Lung (tissue), 12 donors: ENCODE measurements around the gene GORASP1. TPM values are rescaled to one million over a fixed set of nuclear protein-coding genes. Genes with fewer than 3 reads are reported as not detected.

Source experiments
- ATAC-seq: fragments of 200-7000 bp; cut with Tn5 transposase; one replicate; pipeline ENCODE4 v1.9.1; 2020; ENCODE audit warnings: moderate number of reproducible peaks; ENCODE audit not compliant: insufficient read depth, low FRiP score
- DNase-seq, 3 donors: peaks; one replicate each; pipeline ENCODE4 v3.0.0-alpha.2; 2013 to 2017
- H3K27ac ChIP-seq, 2 donors: one replicate each; pipeline ENCODE4 v1.5.1; 2013; ENCODE audit warnings: mild to moderate bottlenecking in 2 of 2, moderate library complexity in 2 of 2, control low read depth in 1 of 2, inconsistent platforms in 1 of 2, low read depth in 1 of 2, low read length in 1 of 2
- H3K27me3 ChIP-seq, 3 donors: one replicate each; pipeline ENCODE4 v1.5.1; 2013; ENCODE audit warnings: low read length in 2 of 3; ENCODE audit not compliant: control insufficient read depth in 3 of 3, insufficient read depth in 3 of 3
- H3K36me3 ChIP-seq, 4 donors: one replicate each; pipeline ENCODE4 v1.5.1; 2013; ENCODE audit warnings: low read length in 4 of 4, mild to moderate bottlenecking in 1 of 4, moderate library complexity in 1 of 4; ENCODE audit not compliant: control insufficient read depth in 4 of 4, insufficient read depth in 4 of 4
- H3K4me1 ChIP-seq, 5 donors: one replicate each; pipeline ENCODE4 v1.5.1; 2013; ENCODE audit warnings: low read length in 5 of 5, mild to moderate bottlenecking in 2 of 5, moderate library complexity in 1 of 5; ENCODE audit not compliant: control insufficient read depth in 5 of 5, insufficient read depth in 5 of 5
- H3K4me3 ChIP-seq: one replicate; pipeline ENCODE4 v1.5.1; 2013; ENCODE audit warnings: mild to moderate bottlenecking, control low read depth, moderate library complexity
- H3K9ac ChIP-seq, 2 donors: one replicate each; pipeline ENCODE4 v1.5.1; 2013; ENCODE audit warnings: low read length in 2 of 2, control low read depth in 1 of 2; ENCODE audit not compliant: insufficient read depth in 1 of 2
- H3K9me3 ChIP-seq, 4 donors: one replicate each; pipeline ENCODE4 v1.5.1; 2013; ENCODE audit warnings: low read length in 3 of 4, mild to moderate bottlenecking in 1 of 4, moderate library complexity in 1 of 4; ENCODE audit not compliant: control insufficient read depth in 4 of 4, insufficient read depth in 3 of 4
- WGBS, 2 donors: extraction: QIAGEN DNeasy Blood & Tissue Kit; methylation state at CpG; one replicate each; pipeline ENCODE4 v1.1.7; 2013; 5-methylcytosine and 5-hydroxymethylcytosine counted together
- polyA plus RNA-seq, 2 donors: library from polyadenylated mRNA; stranded (reverse); fragments of 200-250 nt; gene quantifications; one replicate each; pipeline ENCODE4 v1.2.1, GENCODE V29; 2013
- total RNA-seq, 2 donors: library from RNA; depleted of rRNA in 1 of 2; stranded (reverse); fragments of >200 nt in 1 of 2; gene quantifications; one replicate each; pipeline ENCODE4 v1.2.1, GENCODE V29; 2014 to 2021
- TF ChIP-seq, protein P1 (sequence below): IDR thresholded peaks from 2 replicates; pipeline ENCODE4 v1.5.1; 2012; ENCODE audit warnings: mild to moderate bottlenecking; ENCODE audit errors: control extremely low read depth, extremely low read depth
- donor health status: control.
- donor health status: control.
- donor health status: Bipolar disorder and iron deficiency.
- donor health status: healthy.
- donor health status: DM: yes; HTN: yes; CAD: no.

GORASP1 gene
- total and polyA plus RNA-seq, 4 donors: 28.7 to 71.1 (median 48.5) TPM

DNA sequence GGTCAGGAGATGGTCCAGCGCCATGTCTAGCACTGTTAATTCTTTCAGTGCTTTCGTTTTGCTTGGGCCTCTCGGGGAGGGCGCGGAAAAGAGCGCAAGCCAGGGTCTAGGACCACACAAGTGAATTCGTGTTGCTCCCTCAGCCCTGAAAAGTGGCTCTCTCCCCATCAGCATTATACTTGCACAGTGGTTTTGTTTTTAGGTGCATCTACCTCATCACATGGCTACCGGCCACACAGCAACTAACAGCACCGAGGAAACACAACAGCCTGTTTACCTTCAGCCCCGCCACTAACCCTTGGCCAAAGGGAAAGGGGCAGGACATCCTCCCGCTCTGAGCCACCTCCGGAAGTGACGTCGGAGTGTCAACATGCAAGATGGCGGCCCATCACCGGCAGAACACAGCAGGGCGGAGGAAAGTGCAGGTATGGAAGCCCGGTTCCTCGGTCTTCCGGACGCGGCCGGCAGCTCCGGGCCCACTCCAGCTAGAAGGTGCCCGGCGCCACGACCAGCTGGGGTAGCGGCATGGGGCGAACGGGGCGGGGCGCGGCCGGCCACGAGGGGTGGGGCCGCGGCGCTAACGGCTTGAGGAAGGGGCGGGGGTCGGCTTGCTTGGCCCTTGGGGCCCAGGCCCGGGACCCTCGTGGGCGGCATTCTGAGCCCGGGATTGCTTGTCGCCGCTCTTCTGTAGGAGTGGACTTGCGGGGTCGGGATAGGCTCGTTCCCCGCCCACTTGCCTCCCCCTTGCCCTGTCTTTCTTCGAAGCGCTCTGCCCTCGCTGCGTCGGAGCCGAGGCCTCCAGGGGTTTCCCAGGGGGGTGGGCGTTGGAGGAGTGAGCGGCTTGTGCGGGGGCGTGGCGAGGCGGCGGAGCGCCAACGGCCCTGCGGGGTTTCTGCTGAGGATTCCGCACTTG lies 55.5 kb downstream of the GORASP1 start, which contains the start of the genes SCN11A and WDR48:
Gene SCN11A, minus strand, starts transcription at position 296 of the 913 bp plus-strand sequence. CDS start 101,582 bp downstream, outside the sequence.
Gene WDR48, plus strand, starts transcription at position 368 of the 913 bp plus-strand sequence. Its CDS starts 10 bp downstream, at position 378.
- Histone ChIP-seq H3K36me3 (no peaks in the 10 kb centered on the region), H3K9ac (peak within 1 kb of the TSS; percentile 46 to 96), H3K27me3 (no peaks in the 10 kb centered on the region), H3K4me3 (peak within 1 kb of the TSS; percentile 82), H3K4me1 (peaks cover 2 to 11% (median 7%) of the 10 kb centered on the region in 5 donors), H3K9me3 (no peaks in the 10 kb centered on the region), H3K27ac (peak within 1 kb of the TSS; percentile 82 to 84)
- ATAC-seq (peak; percentile 96), DNase-seq (peak; percentile 97 to 99 (median 98))
- TF ChIP-seq, protein P1, sequence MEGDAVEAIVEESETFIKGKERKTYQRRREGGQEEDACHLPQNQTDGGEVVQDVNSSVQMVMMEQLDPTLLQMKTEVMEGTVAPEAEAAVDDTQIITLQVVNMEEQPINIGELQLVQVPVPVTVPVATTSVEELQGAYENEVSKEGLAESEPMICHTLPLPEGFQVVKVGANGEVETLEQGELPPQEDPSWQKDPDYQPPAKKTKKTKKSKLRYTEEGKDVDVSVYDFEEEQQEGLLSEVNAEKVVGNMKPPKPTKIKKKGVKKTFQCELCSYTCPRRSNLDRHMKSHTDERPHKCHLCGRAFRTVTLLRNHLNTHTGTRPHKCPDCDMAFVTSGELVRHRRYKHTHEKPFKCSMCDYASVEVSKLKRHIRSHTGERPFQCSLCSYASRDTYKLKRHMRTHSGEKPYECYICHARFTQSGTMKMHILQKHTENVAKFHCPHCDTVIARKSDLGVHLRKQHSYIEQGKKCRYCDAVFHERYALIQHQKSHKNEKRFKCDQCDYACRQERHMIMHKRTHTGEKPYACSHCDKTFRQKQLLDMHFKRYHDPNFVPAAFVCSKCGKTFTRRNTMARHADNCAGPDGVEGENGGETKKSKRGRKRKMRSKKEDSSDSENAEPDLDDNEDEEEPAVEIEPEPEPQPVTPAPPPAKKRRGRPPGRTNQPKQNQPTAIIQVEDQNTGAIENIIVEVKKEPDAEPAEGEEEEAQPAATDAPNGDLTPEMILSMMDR: no peak
- WGBS, 2 donors: 0 to 1% methylated on average over 58 to 68 of the region's 68 CpGs

DNA sequence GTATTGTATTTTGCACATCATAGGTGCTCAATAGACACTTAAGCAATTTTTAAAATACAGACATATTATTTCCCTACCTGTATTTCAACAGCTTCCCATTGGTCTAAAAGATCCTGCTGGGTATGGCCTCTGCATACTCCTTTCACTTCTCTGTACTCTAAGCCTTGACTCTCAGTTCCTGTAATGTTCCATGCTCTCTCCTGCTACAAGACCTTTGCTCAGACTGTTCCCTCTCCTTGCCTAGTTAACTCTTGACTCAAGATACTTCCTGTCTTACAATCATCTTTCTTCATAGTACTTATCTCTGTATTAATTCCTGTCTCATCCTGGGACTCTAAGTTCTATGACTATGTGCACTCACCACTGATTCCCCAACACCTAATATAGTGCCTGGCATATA lies 57.4 kb downstream of the GORASP1 start:
- no peaks in the 10 kb centered on the region for H3K9me3 ChIP-seq
- no peaks in the 10 kb centered on the region for H3K36me3 ChIP-seq
- H3K4me1 ChIP-seq: peaks cover 2 to 11% (median 7%) of the 10 kb centered on the region in 5 donors
- no peak overlapping the region for H3K9ac ChIP-seq
- no peak overlapping the region for H3K27ac ChIP-seq
- H3K27me3 ChIP-seq: no peaks in the 10 kb centered on the region
- TF ChIP-seq, protein P1: no peak
- no peak for DNase-seq
- ATAC-seq: no peak
- no peak overlapping the region for H3K4me3 ChIP-seq

Other genes starting within 250 kb of the GORASP1 start
- gene SCN11A, start 55.7 kb downstream of the GORASP1 start, total RNA-seq: under 1 TPM; 0.12 to 0.60 TPM
- gene SCN11A, start 55.7 kb downstream of the GORASP1 start, polyA plus RNA-seq: under 1 TPM; 0.04 to 0.06 TPM
- gene WDR48, start 55.6 kb downstream of the GORASP1 start, total RNA-seq: 10 to 100 TPM; 24.1 to 58.8 TPM
- gene WDR48, start 55.6 kb downstream of the GORASP1 start, polyA plus RNA-seq: 10 to 100 TPM in 1 of 2 donors, 1 to 10 TPM in 1; 8.8 to 13.5 TPM
- 10 to 100 TPM; 14.2 to 30.4 TPM for gene TTC21A, start 53 bp upstream of the GORASP1 start, total RNA-seq
- gene TTC21A, start 53 bp upstream of the GORASP1 start, polyA plus RNA-seq: 1 to 10 TPM; 6.1 to 9.2 TPM
- 10 to 100 TPM; 32.8 to 37.9 TPM for gene CSRNP1, start 46.0 kb upstream of the GORASP1 start, total RNA-seq
- 10 to 100 TPM; 25.2 to 97.8 TPM for gene CSRNP1, start 46.0 kb upstream of the GORASP1 start, polyA plus RNA-seq
- under 1 TPM; 0.37 to 0.67 TPM for gene XIRP1, start 85.0 kb upstream of the GORASP1 start, total RNA-seq
- under 1 TPM; 0.08 to 0.81 TPM for gene XIRP1, start 85.0 kb upstream of the GORASP1 start, polyA plus RNA-seq
- gene CX3CR1, start 172.4 kb upstream of the GORASP1 start, total RNA-seq: 1 to 10 TPM; 4.7 to 5.0 TPM
- 1 to 10 TPM in 1 of 2 donors, under 1 TPM in 1; 0.20 to 2.6 TPM for gene CX3CR1, start 172.4 kb upstream of the GORASP1 start, polyA plus RNA-seq
- not detected for gene CCR8, start 222.1 kb upstream of the GORASP1 start, total RNA-seq
- gene CCR8, start 222.1 kb upstream of the GORASP1 start, polyA plus RNA-seq: under 1 TPM in 1 of 2 donors, not detected in 1; 0.06 TPM